ENCODE measurements around the gene ENG.
"Not testable (repeated sequence)": the region's sequence is repeated elsewhere in the genome, so short reads cannot be mapped to it uniquely, and the experiment has no call there.

ENG gene

DNA sequence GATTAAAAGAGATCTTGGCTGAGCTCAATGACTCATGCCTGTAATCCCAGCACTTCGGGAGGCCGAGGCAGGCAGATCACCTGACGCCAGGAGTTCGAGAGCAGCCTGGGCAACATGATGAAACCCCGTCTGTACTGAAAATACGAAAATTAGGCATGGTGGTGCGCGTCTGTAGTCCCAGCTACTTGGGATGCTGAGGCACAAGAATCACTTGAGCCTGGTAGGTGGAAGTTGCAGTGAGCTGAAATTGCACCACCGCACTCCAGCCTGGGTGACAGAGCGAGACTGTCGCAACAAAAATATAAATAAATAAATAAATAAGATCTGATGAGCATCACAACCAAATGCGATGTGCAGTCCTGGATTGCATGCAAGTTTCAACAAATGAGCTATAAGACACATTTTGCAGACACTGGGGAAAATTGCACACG, 8.7 kb upstream of the ENG start:
- no peak for ATAC-seq

DNA sequence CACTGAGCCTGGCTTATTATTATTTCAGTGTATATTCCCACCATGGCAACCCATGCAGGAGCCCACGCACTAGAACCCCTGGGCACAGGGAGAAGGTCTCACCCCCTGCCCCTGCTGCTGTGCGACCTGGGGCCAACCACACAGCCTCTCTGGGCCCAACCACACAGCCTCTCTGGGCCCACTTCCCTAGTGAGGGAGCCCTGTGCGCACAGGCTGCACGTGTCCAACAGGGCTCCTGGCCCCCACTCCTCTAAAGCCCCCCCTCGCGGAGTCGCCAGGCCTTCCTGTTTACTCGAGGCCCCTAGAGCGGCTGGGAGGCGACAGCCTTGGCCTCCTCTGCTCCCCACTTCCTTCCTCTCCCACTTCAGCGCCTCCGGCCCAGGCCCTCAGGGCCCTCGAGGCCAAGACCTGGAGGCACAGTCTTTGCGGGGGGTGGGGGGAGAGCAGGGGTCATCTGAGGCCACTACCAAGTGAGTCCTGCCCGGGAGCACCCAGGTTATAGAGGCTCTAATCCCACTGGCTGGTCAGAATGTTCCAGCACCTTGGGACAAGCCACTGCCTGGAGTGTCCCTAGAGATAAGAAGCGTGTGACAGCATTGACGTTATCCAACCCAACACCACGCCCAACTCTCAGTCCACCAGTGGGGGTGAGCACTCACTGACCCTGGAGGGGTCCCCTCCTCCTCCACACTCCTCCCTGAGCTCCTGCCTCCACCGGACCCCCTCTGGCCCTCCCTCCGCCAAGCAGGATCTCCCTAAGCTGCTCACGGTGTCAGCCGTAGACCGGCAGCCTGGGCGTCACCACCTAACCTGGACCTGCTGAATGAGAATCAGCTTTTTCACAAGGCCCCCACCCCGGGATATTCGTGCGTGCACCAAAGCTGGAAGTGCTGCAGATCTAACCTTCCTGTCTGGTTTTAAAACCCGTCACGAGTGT, 7.9 kb upstream of the ENG start:
- ATAC-seq, result peak; percentile 33 to 37

DNA sequence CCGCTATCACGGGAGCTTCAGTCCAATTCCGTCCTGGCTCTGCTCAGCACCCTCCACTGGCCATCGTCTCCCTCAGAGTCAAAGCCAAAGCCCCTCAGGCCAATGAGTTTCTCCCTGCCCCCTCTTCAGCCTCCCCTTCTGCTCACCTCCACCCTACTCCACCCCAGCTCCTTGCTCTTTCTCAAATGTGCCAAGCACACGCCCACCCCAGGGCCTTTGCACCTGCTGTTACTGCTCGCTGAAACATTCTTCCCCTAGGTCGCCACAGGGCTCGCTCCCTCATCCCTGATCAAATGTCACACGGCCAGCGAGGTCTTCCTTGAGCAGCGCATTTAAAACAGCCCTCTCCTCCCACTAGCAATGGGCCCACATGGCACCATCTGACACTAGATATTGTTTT, 6.3 kb upstream of the ENG start:
- no peak for ATAC-seq

DNA sequence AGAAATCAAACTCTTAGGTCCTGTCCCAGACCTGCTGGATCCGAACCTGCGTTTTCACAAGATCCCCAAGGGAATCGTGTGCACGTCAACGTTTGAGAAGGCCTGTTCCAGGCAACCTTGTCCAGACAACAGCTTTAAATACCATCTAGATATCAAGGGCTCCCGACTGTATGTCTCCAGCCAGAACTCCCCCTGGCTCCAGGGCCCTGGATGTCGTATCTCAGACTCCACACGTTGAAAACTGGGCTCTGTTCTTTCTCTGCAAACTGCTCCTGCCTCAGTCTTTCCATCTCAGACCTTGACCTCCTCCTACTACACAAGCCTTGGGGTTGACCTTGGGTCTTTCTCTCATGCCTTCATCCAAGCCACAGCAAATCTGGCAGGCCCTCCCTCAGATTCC, 5.8 kb upstream of the ENG start:
- no peak for ATAC-seq

DNA sequence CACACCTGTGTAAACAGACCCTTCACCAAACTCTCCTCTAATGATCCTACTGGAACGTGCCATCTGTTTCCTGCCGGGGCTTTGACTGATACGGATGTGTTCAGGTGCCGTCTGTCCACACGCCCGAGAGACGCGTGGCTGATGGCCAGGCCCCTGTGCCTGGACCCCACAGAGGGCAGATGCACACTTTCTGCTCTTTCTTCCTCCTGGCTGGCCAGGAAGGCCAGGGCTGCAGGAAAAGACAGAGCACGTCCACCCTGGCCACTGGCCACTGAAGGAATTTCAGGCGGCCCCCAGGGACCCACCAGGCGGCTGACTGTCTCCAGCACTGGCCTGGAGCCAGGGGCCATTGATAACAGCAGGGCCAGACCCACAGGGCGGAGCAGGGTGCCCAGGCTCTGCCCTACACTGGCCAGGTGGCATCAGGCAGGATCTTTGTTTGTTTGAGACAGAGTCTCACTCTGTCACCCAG, 3.6 kb upstream of the ENG start:
- no peak for ATAC-seq

DNA sequence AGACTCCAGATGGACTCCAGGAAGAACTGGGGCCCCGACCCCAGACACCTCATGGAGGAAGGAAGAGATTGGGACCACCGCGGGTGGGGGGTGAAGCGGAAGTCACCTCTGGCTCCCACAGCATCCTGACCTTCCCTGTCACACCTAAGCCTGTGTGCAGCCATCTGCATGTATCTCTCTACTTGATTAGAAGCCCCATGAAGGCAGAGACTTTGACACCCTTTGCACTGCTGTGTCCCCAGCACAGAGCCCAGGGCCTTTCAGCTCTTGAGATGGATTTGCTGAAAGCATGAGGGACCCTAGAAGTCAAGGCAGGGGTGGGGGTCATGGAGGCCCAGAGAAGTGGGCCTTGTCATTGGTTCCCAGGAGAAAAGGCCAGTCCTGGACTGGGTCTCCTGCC, 2.8 kb upstream of the ENG start:
- ATAC-seq, result no peak

DNA sequence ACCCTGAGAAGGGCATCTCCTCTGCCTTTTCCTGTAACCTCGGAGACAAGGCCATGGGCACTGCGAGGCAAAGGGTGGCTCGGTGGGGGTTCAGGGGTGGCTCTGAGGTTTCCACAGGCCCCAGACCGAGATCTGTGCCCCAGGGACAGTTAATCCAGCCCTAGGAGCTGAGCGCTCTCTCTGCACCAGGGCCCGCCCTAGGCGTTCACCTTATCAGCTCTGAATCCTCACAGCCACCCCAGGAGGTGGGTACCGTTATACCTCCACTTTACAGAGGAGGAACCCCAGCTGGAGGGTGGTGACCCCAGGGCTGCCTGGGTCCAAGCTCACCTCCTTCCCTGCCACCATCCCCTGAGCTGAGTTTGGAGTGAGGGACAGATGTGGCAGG, 2.3 kb upstream of the ENG start:
- ATAC-seq, result no peak

DNA sequence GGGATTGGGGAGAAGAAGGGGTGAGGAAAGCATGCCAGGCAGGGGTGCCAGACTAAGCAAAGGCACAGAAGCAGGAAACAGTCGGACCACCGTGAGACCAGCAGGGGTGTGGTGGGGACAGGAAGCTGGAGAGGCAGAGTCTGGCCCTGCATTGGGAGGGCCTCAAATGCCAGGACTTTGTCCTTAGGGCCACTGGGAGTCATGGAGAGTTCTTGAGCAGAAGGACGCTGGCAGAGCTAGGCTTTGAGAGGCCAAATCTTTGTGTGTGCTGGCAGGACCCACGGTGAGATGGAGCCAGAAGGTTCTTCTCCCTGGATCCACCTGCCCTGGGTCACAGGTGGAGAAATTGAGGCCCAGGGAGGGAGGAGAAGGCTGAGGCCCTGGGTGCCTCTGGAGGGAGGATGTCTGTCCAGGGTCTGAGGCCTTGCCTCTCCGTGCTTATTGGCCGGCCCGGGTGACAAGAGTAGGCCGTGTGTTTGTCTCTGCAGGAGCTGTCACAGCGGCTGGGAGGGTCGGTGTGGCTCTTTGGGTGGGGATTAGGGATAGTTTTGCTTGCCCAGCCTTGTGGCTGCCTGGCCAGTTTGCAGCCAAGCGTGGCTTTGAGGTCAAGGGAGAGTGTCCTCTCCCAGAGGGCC, 1.8 kb upstream of the ENG start:
- no peak for ATAC-seq

DNA sequence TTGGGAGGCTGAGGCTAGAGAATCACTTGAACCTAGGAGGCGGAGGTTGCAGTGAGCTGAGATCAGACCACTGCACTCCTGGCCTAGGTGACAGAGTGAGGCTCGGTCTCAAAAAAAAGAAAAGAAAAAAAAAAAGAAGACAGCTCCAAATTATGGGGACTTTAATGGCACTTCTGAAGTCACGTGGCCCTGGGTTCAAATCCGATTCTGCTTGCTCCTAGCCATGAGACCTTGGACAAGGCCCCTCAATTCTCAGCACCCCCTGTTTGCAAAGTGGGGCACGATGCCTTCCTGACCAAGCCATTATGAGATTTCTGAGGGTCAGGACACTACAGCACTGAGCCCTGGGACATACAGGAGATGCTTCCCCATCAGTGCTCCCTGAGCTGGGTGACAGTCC, 1.1 kb upstream of the ENG start:
- no peak for ATAC-seq

DNA sequence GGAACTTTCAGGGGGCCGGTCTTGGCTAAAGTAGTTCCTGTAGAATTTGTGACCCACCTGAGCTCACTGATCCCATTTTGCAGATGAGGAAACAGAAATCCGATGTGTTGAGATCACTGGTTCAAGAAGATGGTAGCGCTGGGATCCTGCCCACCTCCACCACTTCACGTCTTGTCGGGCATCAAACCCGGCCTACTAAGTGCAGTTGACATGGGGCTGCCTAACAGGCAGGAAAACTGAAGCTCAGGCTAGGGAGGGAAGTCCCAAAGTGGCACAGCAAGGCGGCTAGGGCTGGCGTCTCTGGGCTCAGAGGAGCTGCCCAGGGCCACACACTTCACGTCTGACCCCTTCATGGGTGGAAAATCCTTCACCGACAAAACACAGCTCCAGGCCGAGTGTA, 502 bp upstream of the ENG start:
- ATAC-seq, result no peak

DNA sequence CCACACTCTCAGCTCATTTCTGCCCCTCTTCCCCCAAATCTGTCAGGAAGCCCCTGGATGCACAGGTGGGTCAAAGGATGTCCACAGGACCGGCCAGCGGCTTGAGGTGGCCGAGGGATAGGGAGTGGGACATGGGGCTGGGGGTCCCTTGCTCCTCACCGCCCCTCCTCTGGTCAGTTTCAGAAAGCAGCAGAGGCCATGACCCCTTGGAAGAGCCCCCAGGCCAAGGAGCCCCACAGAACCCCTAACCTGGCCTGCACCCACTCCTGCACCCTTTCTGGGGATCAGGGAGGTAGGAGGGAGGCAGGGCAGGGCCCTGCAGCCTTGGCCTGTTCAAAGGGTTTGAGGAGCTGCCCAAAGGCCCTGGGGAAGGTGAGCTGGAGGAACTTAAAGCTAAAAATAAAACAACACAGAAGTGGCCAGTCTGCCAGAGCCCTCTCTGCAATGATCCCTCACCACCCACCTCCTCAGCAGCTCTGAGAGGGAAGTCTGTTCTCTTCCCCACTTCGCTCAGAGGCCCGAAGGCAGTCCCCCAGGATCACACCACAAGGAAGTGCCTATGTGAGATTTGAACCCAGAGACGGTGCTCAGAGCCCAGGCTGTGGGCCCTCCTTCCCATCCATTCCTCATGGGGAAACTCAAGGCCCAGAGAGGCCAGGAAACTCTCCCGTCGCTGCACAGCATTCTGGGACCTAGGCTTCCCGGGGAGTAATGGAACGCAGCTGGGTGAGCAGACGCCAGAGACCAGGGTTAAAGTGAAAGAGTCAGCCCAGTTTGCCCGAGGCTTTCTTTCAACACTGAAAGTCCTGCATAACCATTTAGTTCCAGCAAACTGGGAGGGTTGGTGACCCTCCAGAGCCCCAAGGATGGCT, 910 bp downstream of the ENG start:
- peak in 1 of 2 donors; percentile 37 for ATAC-seq

DNA sequence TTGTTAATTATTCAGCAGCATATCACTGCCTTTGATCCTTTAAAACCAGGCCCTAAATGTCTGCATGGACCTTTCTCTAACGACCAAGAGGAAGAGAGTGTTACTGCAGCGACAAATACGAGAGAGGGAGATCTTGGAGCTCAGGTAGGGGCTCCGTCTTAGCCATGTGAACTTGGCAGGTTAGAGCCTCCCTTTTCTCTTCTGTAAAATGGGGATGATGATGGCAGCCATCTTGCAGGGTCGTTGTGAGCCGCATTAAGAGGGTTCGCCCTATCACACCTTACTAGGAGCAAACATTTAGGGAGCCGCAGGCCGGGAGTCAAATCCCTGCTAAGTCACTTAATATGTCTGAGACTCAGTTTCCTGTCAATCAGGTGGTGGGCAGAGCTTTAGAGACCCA, 1.6 kb downstream of the ENG start:
- ATAC-seq, result no peak

DNA sequence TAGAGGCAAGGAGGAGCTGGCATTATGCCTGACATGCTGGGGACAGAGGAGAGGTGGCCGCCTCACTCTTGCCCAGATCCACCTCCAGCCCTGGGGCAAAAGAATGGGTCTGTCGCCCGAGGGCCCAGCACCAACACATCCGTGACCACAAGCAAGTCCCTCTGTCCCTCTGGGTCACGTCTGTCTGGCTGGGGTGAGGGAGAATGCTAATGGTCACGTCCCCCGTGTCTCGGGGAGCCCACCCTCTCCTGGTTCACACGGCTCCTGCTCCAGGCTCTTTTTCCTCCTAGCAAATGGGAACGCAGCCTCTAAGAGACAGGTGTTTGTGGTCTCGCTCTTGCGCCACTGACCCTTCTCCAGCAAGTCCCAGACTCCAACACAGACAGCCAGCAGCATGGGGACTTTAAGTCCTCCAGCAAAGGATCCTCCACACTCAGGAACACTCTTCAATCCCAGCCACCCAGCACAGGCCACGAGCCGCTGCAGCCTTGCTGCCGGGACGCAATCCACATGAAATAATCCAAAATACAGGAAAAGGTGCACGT, 4.1 kb downstream of the ENG start:
- no peak for ATAC-seq

DNA sequence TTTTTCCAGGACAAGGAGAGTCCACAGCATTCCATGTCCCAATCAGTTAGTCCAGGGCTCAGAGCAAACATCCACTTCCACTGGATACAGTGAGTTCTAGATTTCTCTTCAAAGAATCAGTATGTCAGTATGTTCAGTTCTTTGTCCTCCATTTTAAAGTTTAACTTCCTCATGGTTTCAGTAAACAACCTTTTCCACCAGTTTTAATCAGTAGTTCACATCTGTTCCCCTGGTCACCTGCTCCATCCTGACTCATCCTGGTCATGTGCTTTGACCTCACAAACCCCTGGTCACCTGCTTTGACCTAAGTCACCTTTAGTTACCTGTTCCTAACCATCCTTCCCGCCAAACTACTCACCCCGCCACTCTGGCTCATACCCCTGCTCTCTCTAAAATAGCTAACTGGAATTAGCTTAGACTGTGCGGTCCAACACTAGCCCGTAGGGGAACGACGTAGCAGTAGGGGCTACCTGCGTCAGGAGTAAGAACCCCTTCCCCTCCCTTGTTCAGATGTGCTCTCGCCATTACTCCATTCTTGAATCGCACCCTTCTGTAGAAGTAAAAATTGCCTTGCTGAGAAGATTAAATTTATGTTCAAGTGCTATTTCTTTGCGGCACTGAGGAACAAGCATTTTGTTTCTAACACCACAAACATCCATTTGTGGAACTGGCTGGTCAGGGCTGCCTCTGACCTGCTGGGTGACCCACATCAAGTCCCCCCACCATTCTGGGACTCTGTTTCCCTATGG, 5.5 kb downstream of the ENG start:
- ATAC-seq, result no peak

DNA sequence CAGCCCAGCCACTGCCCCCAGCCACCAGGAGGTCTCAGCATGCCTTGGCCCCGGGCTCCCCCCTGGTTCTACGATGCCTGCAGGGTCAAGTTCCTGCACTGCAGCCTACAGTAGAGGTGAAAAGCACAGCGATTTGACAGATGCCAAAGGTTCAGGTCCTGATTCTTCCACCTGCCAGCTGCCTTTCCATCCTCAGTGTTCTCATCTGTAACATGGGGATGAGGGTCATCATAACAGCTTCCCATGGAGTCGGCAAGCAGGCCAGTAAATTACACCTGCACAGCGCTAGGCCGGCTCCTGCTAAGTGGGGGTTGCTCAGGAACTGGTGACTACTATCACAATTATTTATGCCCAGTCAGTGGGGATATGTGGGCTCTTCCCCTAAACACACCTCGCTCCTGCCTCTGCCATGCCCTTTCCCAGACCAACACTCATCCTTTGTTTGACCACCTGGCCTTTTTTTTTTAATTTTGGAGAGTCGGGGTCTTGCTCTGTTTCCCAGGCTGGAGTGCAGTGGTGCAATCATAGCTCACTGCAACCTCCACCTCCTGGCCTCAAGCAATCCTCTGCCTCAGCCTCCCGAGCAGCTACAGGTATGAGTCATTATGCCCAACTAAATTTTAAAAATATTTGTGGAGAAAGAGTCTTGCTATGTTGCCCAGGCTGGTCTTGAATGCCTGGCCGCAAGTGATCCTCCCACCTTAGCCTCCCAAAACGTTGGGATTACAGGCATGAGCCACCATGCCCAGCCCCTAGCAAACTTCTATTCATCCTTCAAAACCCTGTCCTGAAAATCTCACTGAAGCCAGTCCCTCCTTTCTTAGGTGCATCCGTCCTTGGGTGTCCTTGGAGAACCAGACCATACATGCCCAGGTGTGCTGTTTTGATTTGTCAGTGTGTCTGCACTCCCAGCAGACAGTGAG, 6.4 kb downstream of the ENG start:
- ATAC-seq, result no peak

DNA sequence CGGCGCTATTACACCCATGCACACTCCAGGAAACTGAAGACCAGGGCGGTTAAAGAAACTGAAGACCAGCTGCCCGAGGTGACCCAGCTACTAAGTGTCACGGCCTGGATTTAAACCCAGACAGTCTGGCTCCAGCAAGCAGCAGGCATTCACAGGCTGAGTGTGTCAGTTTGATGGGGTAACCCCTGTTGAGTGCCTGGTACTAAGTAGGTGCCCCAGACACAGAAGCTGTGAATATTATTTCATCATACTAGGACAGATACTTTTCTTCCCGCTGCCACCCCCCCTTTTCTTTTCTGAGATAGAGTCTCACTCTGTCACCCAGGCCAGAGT, 7.3 kb downstream of the ENG start:
- ATAC-seq, result no peak

DNA sequence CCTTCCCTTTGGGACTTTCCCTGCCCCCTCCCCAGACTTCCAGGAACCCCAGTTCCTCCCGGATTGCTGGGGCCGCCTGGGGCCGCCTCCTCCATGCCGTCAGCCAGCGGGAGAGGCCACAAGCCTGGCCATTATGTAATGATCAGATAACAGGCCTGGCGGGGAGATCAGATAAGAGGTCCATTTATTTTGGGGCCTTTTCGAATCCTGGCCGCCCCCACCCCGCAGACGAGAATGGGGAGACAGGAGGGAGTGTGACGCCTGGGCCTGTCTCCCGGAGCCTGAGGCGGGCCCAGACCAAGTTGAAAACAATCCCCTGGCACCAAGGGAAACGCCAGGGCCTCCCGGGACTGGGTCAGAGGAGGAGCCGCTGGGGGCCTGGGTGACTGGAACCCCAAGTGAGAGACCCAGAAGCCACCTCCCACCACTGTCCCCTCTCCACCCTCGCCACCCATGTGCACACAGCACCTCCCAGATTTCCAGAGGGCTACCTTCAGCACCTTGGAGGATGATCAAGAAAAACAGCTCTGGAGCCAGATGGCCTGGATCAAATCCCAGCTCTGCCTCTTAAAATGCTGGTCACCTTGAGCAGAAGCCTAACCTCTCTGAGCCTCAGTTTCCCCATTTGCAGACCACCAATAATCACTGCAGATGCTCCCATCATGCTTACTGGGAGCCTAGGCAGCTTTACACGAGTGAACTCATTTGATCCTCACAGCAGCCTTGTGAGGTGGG, 7.8 kb downstream of the ENG start:
- no peak for ATAC-seq

DNA sequence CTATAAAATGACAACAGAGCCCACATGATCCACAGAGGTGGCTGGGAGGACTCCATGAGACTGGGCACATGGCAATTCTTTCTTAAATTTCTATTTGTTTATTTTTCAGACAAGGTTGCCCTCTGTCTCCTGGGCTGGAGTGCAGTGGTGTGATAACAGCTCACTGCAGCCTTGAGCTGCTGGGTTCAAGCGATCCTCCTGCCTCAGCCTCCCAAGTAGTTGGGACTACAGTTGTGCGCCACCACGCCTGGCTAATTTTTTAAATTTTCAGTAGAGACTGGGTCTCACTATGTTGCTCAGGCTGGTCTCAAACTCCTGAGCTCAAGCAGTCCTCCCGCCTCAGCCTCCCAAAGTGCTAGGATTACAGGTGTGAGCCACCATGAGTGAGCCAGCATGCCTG, 8.8 kb downstream of the ENG start:
- not testable (repeated sequence) for ATAC-seq

DNA sequence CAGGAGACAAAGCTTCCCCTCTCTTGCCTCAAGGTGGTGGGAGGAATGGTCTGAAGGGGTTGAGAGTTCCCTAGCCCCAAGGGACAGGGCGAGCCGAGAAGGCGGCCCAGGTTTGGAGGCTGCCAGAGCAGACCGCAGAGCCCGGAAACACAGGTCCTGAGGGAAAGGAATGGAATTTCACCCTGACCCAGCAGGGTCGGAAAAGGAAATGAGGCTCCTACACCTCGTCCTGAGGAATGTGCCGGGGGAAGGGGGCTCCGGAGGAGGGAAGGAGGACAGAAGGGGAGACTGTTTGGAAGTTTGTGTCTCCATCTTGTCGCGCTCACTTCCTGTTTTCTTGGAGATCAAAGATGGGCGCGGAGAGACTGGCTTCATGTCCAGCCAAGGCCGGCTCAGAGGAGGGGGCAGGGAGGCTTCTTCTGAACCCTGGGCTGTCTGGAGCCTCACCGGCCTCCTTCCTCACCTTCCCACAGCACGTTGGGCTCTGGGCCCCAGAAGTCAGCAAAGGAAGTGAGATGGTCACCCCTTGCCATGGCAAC, 9.6 kb downstream of the ENG start:
- ATAC-seq, result no peak

Data from activated CD4-positive, CD25-positive, alpha-beta regulatory T cell treated with anti-CD3 and anti-CD28 coated beads, Interleukin-2, amount 50 U/mL, for 24 hours (primary cell).